Glutamatergic neuron (in vitro differentiated cells): ENCODE measurements around the gene MTARC2. TPM values are rescaled to one million over a fixed set of nuclear protein-coding genes. Genes with fewer than 3 reads are reported as not detected.

Source experiments
- DNase-seq: peaks from one replicate; pipeline ENCODE4 v3.0.0; 2022
- H3K27ac Mint-ChIP-seq: one replicate; pipeline ENCODE4 v1.8.0; 2020; ENCODE audit warnings: mild to moderate bottlenecking, mixed read lengths, inconsistent platforms; ENCODE audit not compliant: unreplicated experiment
- H3K27me3 Mint-ChIP-seq: one replicate; pipeline ENCODE4 v1.8.0; 2020; ENCODE audit warnings: mild to moderate bottlenecking, moderate library complexity, mixed read lengths, inconsistent platforms; ENCODE audit not compliant: unreplicated experiment
- H3K36me3 Mint-ChIP-seq: one replicate; pipeline ENCODE4 v1.8.0; 2020; ENCODE audit warnings: mild to moderate bottlenecking, mixed read lengths, inconsistent platforms; ENCODE audit not compliant: unreplicated experiment
- H3K4me1 Mint-ChIP-seq: one replicate; pipeline ENCODE4 v1.8.0; 2020; ENCODE audit warnings: mild to moderate bottlenecking, low read depth, mixed read lengths, inconsistent platforms; ENCODE audit not compliant: unreplicated experiment
- H3K4me3 Mint-ChIP-seq: one replicate; pipeline ENCODE4 v1.8.0; 2020; ENCODE audit warnings: mild to moderate bottlenecking, mixed read lengths, inconsistent platforms; ENCODE audit not compliant: unreplicated experiment
- H3K9me3 Mint-ChIP-seq: one replicate; pipeline ENCODE4 v1.8.0; 2020; ENCODE audit warnings: mild to moderate bottlenecking, moderate library complexity, mixed read lengths, inconsistent platforms; ENCODE audit not compliant: unreplicated experiment
- total RNA-seq: library from RNA; stranded (reverse); fragmentation: NEBNext Ultra II Directional; extraction: Animal tissue kit (Norgen Biotek cat#: 25700); gene quantifications from one replicate; pipeline ENCODE4 v1.2.1, GENCODE V29; 2021; ENCODE audit not compliant: unreplicated experiment
- TF ChIP-seq, protein P1 (sequence below): fragments of 200-600 bp; sonication (generic); IDR thresholded peaks from one replicate; pipeline ENCODE4 v1.5.0; 2021; ENCODE audit not compliant: partially characterized antibody, unreplicated experiment

MTARC2 gene
- total RNA-seq, 1 donor from 2014 or later, result 3.0 TPM

- Mint-ChIP-seq H3K4me1 (peaks cover 19% of the 10 kb centered on the region), H3K36me3 (peaks cover 7% of the 10 kb centered on the region), H3K9me3 (peaks cover 8% of the 10 kb centered on the region), H3K27ac (no peak overlapping the region), H3K4me3 (peak overlapping the region; percentile 78), H3K27me3 (peaks cover 2% of the 10 kb centered on the region)
- TF ChIP-seq, protein P1, sequence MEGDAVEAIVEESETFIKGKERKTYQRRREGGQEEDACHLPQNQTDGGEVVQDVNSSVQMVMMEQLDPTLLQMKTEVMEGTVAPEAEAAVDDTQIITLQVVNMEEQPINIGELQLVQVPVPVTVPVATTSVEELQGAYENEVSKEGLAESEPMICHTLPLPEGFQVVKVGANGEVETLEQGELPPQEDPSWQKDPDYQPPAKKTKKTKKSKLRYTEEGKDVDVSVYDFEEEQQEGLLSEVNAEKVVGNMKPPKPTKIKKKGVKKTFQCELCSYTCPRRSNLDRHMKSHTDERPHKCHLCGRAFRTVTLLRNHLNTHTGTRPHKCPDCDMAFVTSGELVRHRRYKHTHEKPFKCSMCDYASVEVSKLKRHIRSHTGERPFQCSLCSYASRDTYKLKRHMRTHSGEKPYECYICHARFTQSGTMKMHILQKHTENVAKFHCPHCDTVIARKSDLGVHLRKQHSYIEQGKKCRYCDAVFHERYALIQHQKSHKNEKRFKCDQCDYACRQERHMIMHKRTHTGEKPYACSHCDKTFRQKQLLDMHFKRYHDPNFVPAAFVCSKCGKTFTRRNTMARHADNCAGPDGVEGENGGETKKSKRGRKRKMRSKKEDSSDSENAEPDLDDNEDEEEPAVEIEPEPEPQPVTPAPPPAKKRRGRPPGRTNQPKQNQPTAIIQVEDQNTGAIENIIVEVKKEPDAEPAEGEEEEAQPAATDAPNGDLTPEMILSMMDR, result no peak
- no peak for DNase-seq
Observed at GRCh38 chr1:220748936-220749335, 814 bp downstream of the MTARC2 start.

- peaks cover 19% of the 10 kb centered on the region for H3K4me1 Mint-ChIP-seq
- H3K4me3 Mint-ChIP-seq, result no peak overlapping the region
- no peak overlapping the region for H3K27ac Mint-ChIP-seq
- no peak for DNase-seq
- TF ChIP-seq, protein P1, result no peak
- H3K36me3 Mint-ChIP-seq, result peaks cover 7% of the 10 kb centered on the region
- peaks cover 10% of the 10 kb centered on the region for H3K9me3 Mint-ChIP-seq
- peaks cover 2% of the 10 kb centered on the region for H3K27me3 Mint-ChIP-seq
Observed at GRCh38 chr1:220750131-220750515, 2.0 kb downstream of the MTARC2 start.

DNA sequence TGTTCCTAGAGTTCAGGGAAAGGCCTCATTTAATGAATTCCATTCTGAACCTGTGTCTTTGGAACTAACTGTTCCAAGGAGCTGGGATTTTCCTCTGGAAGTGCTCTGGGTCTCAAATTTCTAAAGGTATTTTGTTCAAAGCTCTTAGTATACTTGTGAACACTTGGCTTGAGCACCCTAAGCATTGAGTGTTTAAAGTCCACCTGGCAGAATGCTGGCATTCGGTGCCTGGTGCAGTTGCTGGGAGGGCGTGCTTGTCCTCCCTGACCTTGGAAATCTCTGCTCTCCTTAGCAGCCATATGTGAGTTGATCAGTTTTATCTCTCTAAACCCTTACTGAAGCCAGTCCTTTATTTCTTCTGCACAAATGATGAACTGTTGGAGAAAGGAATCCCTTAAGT is 3.0 kb downstream of the MTARC2 start:
- Mint-ChIP-seq H3K27ac (no peak overlapping the region), H3K4me3 (no peak overlapping the region), H3K27me3 (peaks cover 3% of the 10 kb centered on the region), H3K9me3 (peaks cover 10% of the 10 kb centered on the region), H3K4me1 (peaks cover 19% of the 10 kb centered on the region), H3K36me3 (peaks cover 7% of the 10 kb centered on the region)
- DNase-seq, result no peak
- TF ChIP-seq, protein P1, result no peak

GRCh38 chr1:220754212-220754917 is 6.2 kb downstream of the MTARC2 start:
- no peak overlapping the region for H3K4me3 Mint-ChIP-seq
- TF ChIP-seq, protein P1, result no peak
- H3K4me1 Mint-ChIP-seq, result peaks cover 1% of the 10 kb centered on the region

DNA sequence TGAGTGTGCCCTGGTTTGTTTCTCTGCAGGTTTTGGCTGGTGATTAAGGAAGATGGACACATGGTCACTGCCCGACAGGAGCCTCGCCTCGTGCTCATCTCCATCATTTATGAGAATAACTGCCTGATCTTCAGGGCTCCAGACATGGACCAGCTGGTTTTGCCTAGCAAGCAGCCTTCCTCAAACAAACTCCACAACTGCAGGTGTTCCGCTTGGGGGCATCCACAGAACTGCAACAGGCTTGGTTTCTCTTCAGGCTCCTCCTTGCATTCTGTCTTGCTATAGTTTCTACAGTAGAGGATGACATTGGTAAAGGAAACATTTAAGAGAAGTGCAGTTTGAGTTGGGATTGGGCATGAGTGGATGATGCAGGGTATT is 6.8 kb downstream of the MTARC2 start:
- no peak overlapping the region for H3K27ac Mint-ChIP-seq
- H3K36me3 Mint-ChIP-seq, result no peaks in the 10 kb centered on the region
- peaks cover 2% of the 10 kb centered on the region for H3K9me3 Mint-ChIP-seq
- TF ChIP-seq, protein P1, result no peak
- DNase-seq, result no peak
- no peaks in the 10 kb centered on the region for H3K4me1 Mint-ChIP-seq
- peaks cover 2% of the 10 kb centered on the region for H3K27me3 Mint-ChIP-seq
- no peak overlapping the region for H3K4me3 Mint-ChIP-seq

More at GRCh38 chr1:220754212-220754917, 6.2 kb downstream of the MTARC2 start:
- Mint-ChIP-seq H3K36me3 (no peaks in the 10 kb centered on the region), H3K27ac (no peak overlapping the region), H3K9me3 (peaks cover 2% of the 10 kb centered on the region), H3K27me3 (peaks cover 2% of the 10 kb centered on the region)
- no peak for DNase-seq
